Esophagus squamous epithelium (tissue), 4 donors: ENCODE measurements around the gene WDR64.

Experiments used
- POLR2A ChIP-seq, 4 donors: fragments of 450-650 bp; IDR thresholded peaks; one replicate each; pipeline ENCODE4 v1.6.1; 2017; ENCODE audit warnings: antibody characterized with exemption in 4 of 4, mild to moderate bottlenecking in 4 of 4, moderate library complexity in 3 of 4
- TF ChIP-seq, protein P1 (sequence below), 6 experiments: fragments of 450-650 bp in 4 of 6; fragments of 200-600 bp in 2 of 6; sonication (generic) in 2 of 6; IDR thresholded peaks; one replicate each; pipeline ENCODE4 v1.5.1; 2016 to 2019; ENCODE audit warnings: antibody characterized with exemption in 6 of 6, mild to moderate bottlenecking in 4 of 6, moderate library complexity in 4 of 6

DNA sequence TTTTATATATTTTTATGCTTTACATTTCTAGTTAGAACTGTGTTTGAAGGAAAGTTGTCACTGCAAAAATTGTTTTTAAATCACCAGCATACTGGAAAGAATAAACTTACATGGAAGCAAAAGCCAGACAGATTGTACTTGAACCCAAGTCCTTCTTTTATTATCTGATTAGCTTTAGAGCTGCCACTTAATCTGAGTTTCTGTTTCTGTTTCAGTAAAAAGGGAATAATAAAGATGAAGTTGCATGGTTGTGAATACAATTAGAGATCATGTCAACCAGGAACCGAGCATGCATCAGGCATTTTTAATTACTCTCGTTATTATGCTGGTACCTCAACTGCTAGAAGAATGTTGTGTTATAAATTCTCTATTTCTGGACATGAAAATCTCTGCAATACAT is 119.0 kb downstream of the WDR64 start:
- no peak for TF ChIP-seq POLR2A (IDR thresholded peaks at IDR 0.05)
- TF ChIP-seq, protein P1, sequence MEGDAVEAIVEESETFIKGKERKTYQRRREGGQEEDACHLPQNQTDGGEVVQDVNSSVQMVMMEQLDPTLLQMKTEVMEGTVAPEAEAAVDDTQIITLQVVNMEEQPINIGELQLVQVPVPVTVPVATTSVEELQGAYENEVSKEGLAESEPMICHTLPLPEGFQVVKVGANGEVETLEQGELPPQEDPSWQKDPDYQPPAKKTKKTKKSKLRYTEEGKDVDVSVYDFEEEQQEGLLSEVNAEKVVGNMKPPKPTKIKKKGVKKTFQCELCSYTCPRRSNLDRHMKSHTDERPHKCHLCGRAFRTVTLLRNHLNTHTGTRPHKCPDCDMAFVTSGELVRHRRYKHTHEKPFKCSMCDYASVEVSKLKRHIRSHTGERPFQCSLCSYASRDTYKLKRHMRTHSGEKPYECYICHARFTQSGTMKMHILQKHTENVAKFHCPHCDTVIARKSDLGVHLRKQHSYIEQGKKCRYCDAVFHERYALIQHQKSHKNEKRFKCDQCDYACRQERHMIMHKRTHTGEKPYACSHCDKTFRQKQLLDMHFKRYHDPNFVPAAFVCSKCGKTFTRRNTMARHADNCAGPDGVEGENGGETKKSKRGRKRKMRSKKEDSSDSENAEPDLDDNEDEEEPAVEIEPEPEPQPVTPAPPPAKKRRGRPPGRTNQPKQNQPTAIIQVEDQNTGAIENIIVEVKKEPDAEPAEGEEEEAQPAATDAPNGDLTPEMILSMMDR (IDR thresholded peaks at IDR 0.05), result no peak
